ENCODE measurements around the gene STAT6.

STAT6 gene

GRCh38 chr12:57072661-57073060, 38.5 kb downstream of the STAT6 start:
- H3K36me3 ChIP-seq (ENCODE audit: control insufficient read depth, low read length): peaks cover 73% of the 10 kb centered on the region
- no peaks in the 10 kb centered on the region for H3K27me3 ChIP-seq (ENCODE audit: control insufficient read depth, low read length)
- H3K79me2 ChIP-seq (ENCODE audit: control insufficient read depth, low read length): peaks cover 85% of the 10 kb centered on the region
- H3K9me2 ChIP-seq (replicated peaks; ENCODE audit: control insufficient read depth, low read length): no peaks in the 10 kb centered on the region
- peaks cover 67% of the 10 kb centered on the region for H3K4me1 ChIP-seq (ENCODE audit: control insufficient read depth, low read length)
- peaks cover 26% of the 10 kb centered on the region for H3F3A ChIP-seq (ENCODE audit: control insufficient read depth, insufficient read depth)
- peak overlapping the region; percentile 63 for H3K4me2 ChIP-seq (ENCODE audit: low read length)
- peak overlapping the region; percentile 54 for H3K27ac ChIP-seq (ENCODE audit: low read depth, low read length)
- peak overlapping the region; percentile 57 for H3K4me3 ChIP-seq (ENCODE audit: low read length)
- TF ChIP-seq EZH2phosphoT487 (IDR thresholded peaks at IDR 0.05; ENCODE audit: borderline replicate concordance, low read length) (no peak), CTCF (IDR thresholded peaks at IDR 0.05; ENCODE audit: low read depth, low read length, poor library complexity, severe bottlenecking) (no peak)
- H3K9me3 ChIP-seq (ENCODE audit: control insufficient read depth, insufficient read depth, low read length): no peaks in the 10 kb centered on the region
- H4K20me1 ChIP-seq (ENCODE audit: control insufficient read depth, insufficient read depth, low read depth, low read length): peaks cover 4% of the 10 kb centered on the region; the same call in 1 of the 2 replicates

- no peaks in the 10 kb centered on the region for H3K9me3 ChIP-seq (ENCODE audit: control insufficient read depth, insufficient read depth, low read length)
- no peaks in the 10 kb centered on the region for H3K27me3 ChIP-seq (ENCODE audit: control insufficient read depth, low read length)
- peak; percentile 87 for TF ChIP-seq CTCF (IDR thresholded peaks at IDR 0.05; ENCODE audit: low read depth, low read length, poor library complexity, severe bottlenecking)
- no peak for TF ChIP-seq EZH2phosphoT487 (IDR thresholded peaks at IDR 0.05; ENCODE audit: borderline replicate concordance, low read length)
- H4K20me1 ChIP-seq (ENCODE audit: control insufficient read depth, insufficient read depth, low read depth, low read length): peaks cover 4% of the 10 kb centered on the region; the same call in 1 of the 2 replicates
- H3K27ac ChIP-seq (ENCODE audit: low read depth, low read length): peak overlapping the region; percentile 22
- peaks cover 62% of the 10 kb centered on the region for H3K79me2 ChIP-seq (ENCODE audit: control insufficient read depth, low read length)
- no peaks in the 10 kb centered on the region for H3K9me2 ChIP-seq (replicated peaks; ENCODE audit: control insufficient read depth, low read length)
- peaks cover 71% of the 10 kb centered on the region for H3K4me1 ChIP-seq (ENCODE audit: control insufficient read depth, low read length)
- H3F3A ChIP-seq (ENCODE audit: control insufficient read depth, insufficient read depth): peaks cover 36% of the 10 kb centered on the region
- peaks cover 80% of the 10 kb centered on the region for H3K36me3 ChIP-seq (ENCODE audit: control insufficient read depth, low read length)
- peak overlapping the region; percentile 34 for H3K4me2 ChIP-seq (ENCODE audit: low read length)
- 0 out of 2 replicates have a peak overlapping the region, but pooled peaks have one; percentile 16 for H3K4me3 ChIP-seq (ENCODE audit: low read length)
These were observed 41.6 kb downstream of the STAT6 start for GRCh38 chr12:57069523-57069922.

GRCh38 chr12:57066245-57066644, 44.9 kb downstream of the STAT6 start:
- Histone ChIP-seq H3K4me3 (ENCODE audit: low read length) (no peak overlapping the region), H3K27me3 (ENCODE audit: control insufficient read depth, low read length) (no peaks in the 10 kb centered on the region), H3F3A (ENCODE audit: control insufficient read depth, insufficient read depth) (peaks cover 40% of the 10 kb centered on the region), H4K20me1 (ENCODE audit: control insufficient read depth, insufficient read depth, low read depth, low read length) (peaks cover 4% of the 10 kb centered on the region; the same call in 1 of the 2 replicates), H3K9me2 (replicated peaks; ENCODE audit: control insufficient read depth, low read length) (no peaks in the 10 kb centered on the region), H3K27ac (ENCODE audit: low read depth, low read length) (no peak overlapping the region), H3K9me3 (ENCODE audit: control insufficient read depth, insufficient read depth, low read length) (no peaks in the 10 kb centered on the region), H3K79me2 (ENCODE audit: control insufficient read depth, low read length) (peaks cover 33% of the 10 kb centered on the region), H3K4me1 (ENCODE audit: control insufficient read depth, low read length) (peaks cover 56% of the 10 kb centered on the region), H3K4me2 (ENCODE audit: low read length) (no peak overlapping the region), H3K36me3 (ENCODE audit: control insufficient read depth, low read length) (peaks cover 84% of the 10 kb centered on the region)
- TF ChIP-seq EZH2phosphoT487 (IDR thresholded peaks at IDR 0.05; ENCODE audit: borderline replicate concordance, low read length) (no peak), CTCF (IDR thresholded peaks at IDR 0.05; ENCODE audit: low read depth, low read length, poor library complexity, severe bottlenecking) (no peak)

Data from DOHH2 (cell line).